ENCODE measurements around the gene ICA1L.
"Not testable (repeated sequence)": the region's sequence is repeated elsewhere in the genome, so short reads cannot be mapped to it uniquely, and the experiment has no call there.

ICA1L gene

GRCh38 chr2:202818321-202818720 lies 53.2 kb downstream of the ICA1L start:
- H3K4me3 ChIP-seq (ENCODE audit: low read depth, low read length) = no peak overlapping the region
- no peak for TF ChIP-seq CTCF (IDR thresholded peaks at IDR 0.05; ENCODE audit: borderline replicate concordance, insufficient read depth, low read depth, low read length)

GRCh38 chr2:202817771-202818170 lies 53.8 kb downstream of the ICA1L start:
- no peak for TF ChIP-seq CTCF (IDR thresholded peaks at IDR 0.05; ENCODE audit: borderline replicate concordance, insufficient read depth, low read depth, low read length)
- no peak overlapping the region for H3K4me3 ChIP-seq (ENCODE audit: low read depth, low read length)

- TF ChIP-seq CTCF (IDR thresholded peaks at IDR 0.05; ENCODE audit: borderline replicate concordance, insufficient read depth, low read depth, low read length) = no peak
- H3K4me3 ChIP-seq (ENCODE audit: low read depth, low read length) = no peak overlapping the region
Observed at GRCh38 chr2:202815548-202816360, 55.8 kb downstream of the ICA1L start.

- TF ChIP-seq CTCF (IDR thresholded peaks at IDR 0.05; ENCODE audit: borderline replicate concordance, insufficient read depth, low read depth, low read length) = no peak
- no peak overlapping the region for H3K4me3 ChIP-seq (ENCODE audit: low read depth, low read length)
Observed at GRCh38 chr2:202814226-202814625, 57.3 kb downstream of the ICA1L start.

- no peak for TF ChIP-seq CTCF (IDR thresholded peaks at IDR 0.05; ENCODE audit: borderline replicate concordance, insufficient read depth, low read depth, low read length)
Observed at GRCh38 chr2:202813387-202813786, 58.2 kb downstream of the ICA1L start.

GRCh38 chr2:202808754-202809153 lies 62.8 kb downstream of the ICA1L start:
- no peak overlapping the region for H3K4me3 ChIP-seq (ENCODE audit: low read depth, low read length)
- no peak for TF ChIP-seq CTCF (IDR thresholded peaks at IDR 0.05; ENCODE audit: borderline replicate concordance, insufficient read depth, low read depth, low read length)

More at GRCh38 chr2:202813387-202813786, 58.2 kb downstream of the ICA1L start:
- H3K4me3 ChIP-seq (ENCODE audit: low read depth, low read length) = no peak overlapping the region

- H3K4me3 ChIP-seq (ENCODE audit: low read depth, low read length) = not testable (repeated sequence)
Observed at GRCh38 chr2:202807431-202808138, 64.0 kb downstream of the ICA1L start.

GRCh38 chr2:202805911-202806310 lies 65.7 kb downstream of the ICA1L start:
- H3K4me3 ChIP-seq (ENCODE audit: low read depth, low read length) = not testable (repeated sequence)

Data from GM12875 (cell line).